Right lobe of liver (tissue), 4 donors: ENCODE measurements around the gene ETFDH.

ENCODE experiments used
- POLR2A ChIP-seq: fragments of 450-650 bp; IDR thresholded peaks from one replicate; pipeline ENCODE4 v1.6.1; 2017; ENCODE audit warnings: antibody characterized with exemption, mild to moderate bottlenecking
- TF ChIP-seq, protein P1 (sequence below), 4 donors: fragments of 200-600 bp in 3 of 4; fragments of 450-650 bp in 1 of 4; IDR thresholded peaks; one replicate each; pipeline versions ENCODE4 v1.5.1 to v1.8.0; 2016 to 2022; ENCODE audit warnings: antibody characterized with exemption in 4 of 4, mild to moderate bottlenecking in 2 of 4
- donor health status: DM: no; HTN: no; CAD: no.
- donor health status: DM: no; HTN: no; CAD: no.
- donor health status: DM: no; HTN: yes; CAD: no.

- TF ChIP-seq, protein P1, sequence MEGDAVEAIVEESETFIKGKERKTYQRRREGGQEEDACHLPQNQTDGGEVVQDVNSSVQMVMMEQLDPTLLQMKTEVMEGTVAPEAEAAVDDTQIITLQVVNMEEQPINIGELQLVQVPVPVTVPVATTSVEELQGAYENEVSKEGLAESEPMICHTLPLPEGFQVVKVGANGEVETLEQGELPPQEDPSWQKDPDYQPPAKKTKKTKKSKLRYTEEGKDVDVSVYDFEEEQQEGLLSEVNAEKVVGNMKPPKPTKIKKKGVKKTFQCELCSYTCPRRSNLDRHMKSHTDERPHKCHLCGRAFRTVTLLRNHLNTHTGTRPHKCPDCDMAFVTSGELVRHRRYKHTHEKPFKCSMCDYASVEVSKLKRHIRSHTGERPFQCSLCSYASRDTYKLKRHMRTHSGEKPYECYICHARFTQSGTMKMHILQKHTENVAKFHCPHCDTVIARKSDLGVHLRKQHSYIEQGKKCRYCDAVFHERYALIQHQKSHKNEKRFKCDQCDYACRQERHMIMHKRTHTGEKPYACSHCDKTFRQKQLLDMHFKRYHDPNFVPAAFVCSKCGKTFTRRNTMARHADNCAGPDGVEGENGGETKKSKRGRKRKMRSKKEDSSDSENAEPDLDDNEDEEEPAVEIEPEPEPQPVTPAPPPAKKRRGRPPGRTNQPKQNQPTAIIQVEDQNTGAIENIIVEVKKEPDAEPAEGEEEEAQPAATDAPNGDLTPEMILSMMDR (IDR thresholded peaks at IDR 0.05): no peak
- TF ChIP-seq POLR2A: no peak
Observed at GRCh38 chr4:158758703-158759102, 86.6 kb downstream of the ETFDH start.
